ENCODE results near the gene BAG3. TPM values are rescaled to one million over a fixed set of nuclear protein-coding genes. Genes with fewer than 3 reads are reported as not detected.

Gene BAG3
- total and polyA plus RNA-seq, 9 of the 15 experiments (the other 6 are each of a cell fraction or from before 2014, with no cell fraction given) = 2.6 to 27.4 (median 7.2) TPM

- Histone ChIP-seq H3K4me2 (ENCODE audit: insufficient read depth, low read length) (peak overlapping the region; percentile 88), H3K9ac (ENCODE audit: insufficient read depth in 1 of 2, low read depth in 2 of 2, low read length in 2 of 2) (peak overlapping the region; percentile 78 to 96), H3K27ac (ENCODE audit: extremely low read depth, low read depth, low read length) (peak overlapping the region; percentile 96), H2AFZ (ENCODE audit: low read depth, low read length) (peak overlapping the region; percentile 84), H4K20me1 (replicated peaks; ENCODE audit: control insufficient read depth, insufficient read depth, low read length) (no peaks in the 10 kb centered on the region), H3K36me3 (ENCODE audit: control insufficient read depth, insufficient read depth, low read length) (no peaks in the 10 kb centered on the region), H3K4me3 (peak overlapping the region; percentile 86), H3K4me1 (replicated peaks in 1 of 2; ENCODE audit: control insufficient read depth in 2 of 2, insufficient read depth in 2 of 2, low read length in 2 of 2) (peaks cover 13 to 18% of the 10 kb centered on the region in 2 experiments), H3K9me3 (replicated peaks; ENCODE audit: control insufficient read depth, insufficient read depth, low read depth, low read length) (no peaks in the 10 kb centered on the region), H3K27me3 (ENCODE audit: control insufficient read depth in 2 of 2, insufficient read depth in 2 of 2, low read length in 2 of 2) (no peaks in the 10 kb centered on the region), H3K79me2 (ENCODE audit: control insufficient read depth, insufficient read depth, low read length) (peaks cover 14% of the 10 kb centered on the region; the same call in 2 of the 3 replicates), H3K9me1 (ENCODE audit: control insufficient read depth, insufficient read depth, low read length) (no peaks in the 10 kb centered on the region)
- in situ Hi-C loops (cut with MboI) = no loop called here
- intact Hi-C loops (cut with micrococcal nuclease) = loop anchor here (5.0 kb wide), 2 partner anchors 38 to 128 kb away; partner anchors contain the start of gene TIAL1
- TSS peak; percentile 92 for BruUV-seq (replicated peaks)
- 3% methylated on average over 17 of the region's 21 CpGs for WGBS (ENCODE audit: insufficient coverage, low coverage, missing lambda C conversion rate)
- CTCF ChIA-PET (ENCODE audit: low intra/inter-chr PET ratio) = no interaction called here
- POLR2A ChIA-PET = interaction anchor here (1.3 to 1.5 kb wide), 4 partner anchors 10 to 16 kb away, joined by 4 to 6 read pairs (median 4); no protein-coding TSS in a partner anchor
- FAIRE-seq (peak; percentile 84), DNase-seq (ENCODE audit: extremely low read depth in 1 of 4, low spot score in 3 of 4) (peak in 2 of 4 experiments; percentile 55 to 72), ATAC-seq (peak; percentile 33)
- peak; percentile 58; the same call in 1 of the 2 replicates for TF ChIP-seq L3MBTL2 (IDR thresholded peaks at IDR 0.05)
- peak; percentile 57; the same call in 1 of the 2 replicates for TF ChIP-seq GABPA (tag; conservative IDR thresholded peaks at IDR 0.05; ENCODE audit: low read depth)
- peak; percentile 35; the same call in 1 of the 2 replicates for TF ChIP-seq RNF2 (IDR thresholded peaks at IDR 0.05)
- peak; percentile 11 for TF ChIP-seq TAF9B (IDR thresholded peaks at IDR 0.05; ENCODE audit: partially characterized antibody)
- no peak for TF ChIP-seq MXI1 (IDR thresholded peaks at IDR 0.05; ENCODE audit: low read depth, low read length)
- no peak for TF ChIP-seq KDM2B (CRISPR knock-in tag; IDR thresholded peaks at IDR 0.05)
- peak; percentile 38; the same call in 1 of the 2 replicates for TF ChIP-seq EP400 (IDR thresholded peaks at IDR 0.05)
- 0 out of 2 replicates have a peak, but pooled peaks have one; percentile 23 for TF ChIP-seq EP300 (IDR thresholded peaks at IDR 0.05; ENCODE audit: low read length)
- TF ChIP-seq ZBTB40 (IDR thresholded peaks at IDR 0.05) = peak; percentile 5; the same call in 1 of the 2 replicates
- TF ChIP-seq ZBTB40 (CRISPR knock-in tag; IDR thresholded peaks at IDR 0.05) = no peak
- TF ChIP-seq HMBOX1 (IDR thresholded peaks at IDR 0.05) = peak; percentile 45; the same call in 1 of the 2 replicates
- peak; percentile 87 for TF ChIP-seq MEIS2 (IDR thresholded peaks at IDR 0.05; ENCODE audit: partially characterized antibody)
Measured at GRCh38 chr10:119724593-119725516, 73.7 kb downstream of the BAG3 start.
